GM12864 (cell line): ENCODE results near the gene CLVS2.
A peak's percentile ranks its signal among the peaks of the same experiment; 100 is the strongest.

ENCODE experiments used
- DNase-seq: peaks from one replicate; pipeline ENCODE4 v3.0.0-alpha.2; 2011; ENCODE audit warnings: low read depth
- H3K4me3 ChIP-seq: 2 replicates; pipeline ENCODE4 v1.5.1; 2011; ENCODE audit warnings: mild to moderate bottlenecking, low read depth, low read length, control low read depth
- TF ChIP-seq, protein P1 (sequence below): IDR thresholded peaks from 2 replicates; pipeline ENCODE4 v1.5.1; 2011; ENCODE audit warnings: low read depth, mild to moderate bottlenecking, moderate library complexity, low read length, control low read depth, inconsistent platforms; ENCODE audit errors: missing control alignments

CLVS2 gene, protein sequence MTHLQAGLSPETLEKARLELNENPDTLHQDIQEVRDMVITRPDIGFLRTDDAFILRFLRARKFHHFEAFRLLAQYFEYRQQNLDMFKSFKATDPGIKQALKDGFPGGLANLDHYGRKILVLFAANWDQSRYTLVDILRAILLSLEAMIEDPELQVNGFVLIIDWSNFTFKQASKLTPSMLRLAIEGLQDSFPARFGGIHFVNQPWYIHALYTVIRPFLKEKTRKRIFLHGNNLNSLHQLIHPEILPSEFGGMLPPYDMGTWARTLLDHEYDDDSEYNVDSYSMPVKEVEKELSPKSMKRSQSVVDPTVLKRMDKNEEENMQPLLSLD

DNA sequence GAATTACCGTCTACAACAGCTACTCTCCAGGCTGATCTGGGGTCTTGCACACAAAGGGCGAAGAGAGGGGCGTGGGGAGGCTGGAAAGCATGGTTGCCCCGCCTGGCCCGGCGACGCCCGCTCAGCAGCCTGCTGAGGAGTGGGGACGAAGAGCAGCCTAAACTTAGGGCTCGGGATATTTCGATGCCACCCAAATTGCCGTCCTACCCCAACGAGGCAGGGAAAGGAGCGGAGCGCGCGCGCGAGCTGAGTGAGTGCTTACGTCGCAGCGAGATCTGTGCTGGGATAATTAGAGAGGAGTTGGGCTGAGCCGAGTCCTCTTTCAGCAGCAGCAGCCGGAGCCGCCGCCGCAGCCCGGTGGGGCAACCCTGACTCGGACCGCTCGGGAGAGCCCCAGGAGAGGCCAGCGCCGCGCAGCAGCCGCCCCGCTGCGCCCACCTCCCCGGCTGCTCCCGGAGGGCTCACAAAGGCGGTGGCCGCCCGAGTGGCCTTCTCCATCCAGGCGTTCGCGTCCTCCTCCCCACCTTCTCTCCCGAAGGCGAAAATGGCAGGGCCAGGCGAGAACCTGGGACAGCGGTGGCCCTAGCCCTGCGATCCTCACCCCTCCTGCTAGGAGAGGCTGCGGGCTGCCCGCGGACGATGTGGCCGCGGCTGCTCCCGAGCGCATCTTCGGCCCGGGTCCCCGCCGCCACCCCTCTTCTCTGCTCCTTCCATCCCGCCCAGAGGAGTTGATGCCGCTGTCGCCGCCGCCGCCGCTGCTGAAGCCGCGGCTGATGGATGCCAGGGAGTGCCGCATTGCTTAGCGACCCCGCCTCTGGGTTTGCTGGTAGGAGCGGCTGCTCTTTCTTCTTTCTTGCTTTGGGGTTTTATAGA, at the start of gene CLVS2:
CLVS2 (plus strand) TSS at position 315 of the 873 bp plus-strand sequence. CDS start 1,543 bp downstream, outside the sequence.
- TF ChIP-seq, protein P1, sequence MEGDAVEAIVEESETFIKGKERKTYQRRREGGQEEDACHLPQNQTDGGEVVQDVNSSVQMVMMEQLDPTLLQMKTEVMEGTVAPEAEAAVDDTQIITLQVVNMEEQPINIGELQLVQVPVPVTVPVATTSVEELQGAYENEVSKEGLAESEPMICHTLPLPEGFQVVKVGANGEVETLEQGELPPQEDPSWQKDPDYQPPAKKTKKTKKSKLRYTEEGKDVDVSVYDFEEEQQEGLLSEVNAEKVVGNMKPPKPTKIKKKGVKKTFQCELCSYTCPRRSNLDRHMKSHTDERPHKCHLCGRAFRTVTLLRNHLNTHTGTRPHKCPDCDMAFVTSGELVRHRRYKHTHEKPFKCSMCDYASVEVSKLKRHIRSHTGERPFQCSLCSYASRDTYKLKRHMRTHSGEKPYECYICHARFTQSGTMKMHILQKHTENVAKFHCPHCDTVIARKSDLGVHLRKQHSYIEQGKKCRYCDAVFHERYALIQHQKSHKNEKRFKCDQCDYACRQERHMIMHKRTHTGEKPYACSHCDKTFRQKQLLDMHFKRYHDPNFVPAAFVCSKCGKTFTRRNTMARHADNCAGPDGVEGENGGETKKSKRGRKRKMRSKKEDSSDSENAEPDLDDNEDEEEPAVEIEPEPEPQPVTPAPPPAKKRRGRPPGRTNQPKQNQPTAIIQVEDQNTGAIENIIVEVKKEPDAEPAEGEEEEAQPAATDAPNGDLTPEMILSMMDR, result no peak
- H3K4me3 ChIP-seq, result no peak within 1 kb of the TSS
- DNase-seq, result no peak

DNA sequence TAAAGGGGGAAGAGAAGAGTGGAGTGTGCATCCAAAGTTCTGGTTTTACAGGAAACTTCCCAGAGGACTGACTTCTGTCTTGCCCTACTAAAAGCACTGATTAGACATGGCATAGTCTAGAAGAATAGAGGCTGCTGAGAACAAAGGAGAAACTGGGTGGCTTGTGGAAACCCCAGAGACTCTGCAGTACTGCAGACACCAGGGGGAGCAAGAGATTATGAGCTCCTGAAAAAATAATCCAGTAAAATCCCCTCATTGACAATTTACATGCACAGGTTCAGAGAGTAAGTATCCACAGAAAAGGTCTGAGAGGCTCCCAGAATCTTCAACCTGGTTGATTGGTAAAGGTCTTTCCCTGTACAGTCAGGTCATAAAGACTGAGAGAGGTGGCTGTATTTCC, 48.7 kb upstream of the CLVS2 start:
- TF ChIP-seq, protein P1, result peak; percentile 43
- no peak for DNase-seq
- H3K4me3 ChIP-seq, result no peak overlapping the region

DNA sequence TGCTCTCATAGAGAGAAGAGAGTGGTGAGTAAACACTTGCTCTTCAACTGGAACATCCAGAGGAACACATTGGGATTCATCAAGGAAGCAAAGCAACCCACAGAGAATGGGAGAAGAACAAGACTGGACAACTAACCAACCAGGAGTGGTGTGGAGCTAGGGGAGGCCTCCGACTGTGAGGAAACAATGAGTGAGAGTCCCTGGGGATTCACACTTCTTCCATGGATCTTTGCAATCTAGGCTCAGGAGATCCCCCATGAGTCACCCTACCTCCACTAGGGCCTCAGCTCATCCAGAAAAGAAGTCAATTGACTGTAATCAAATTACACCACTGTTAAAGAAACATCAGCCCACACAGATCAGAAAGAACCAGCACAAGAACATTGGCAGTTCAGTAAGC, 42.3 kb upstream of the CLVS2 start:
- DNase-seq, result no peak
- TF ChIP-seq, protein P1, result no peak

DNA sequence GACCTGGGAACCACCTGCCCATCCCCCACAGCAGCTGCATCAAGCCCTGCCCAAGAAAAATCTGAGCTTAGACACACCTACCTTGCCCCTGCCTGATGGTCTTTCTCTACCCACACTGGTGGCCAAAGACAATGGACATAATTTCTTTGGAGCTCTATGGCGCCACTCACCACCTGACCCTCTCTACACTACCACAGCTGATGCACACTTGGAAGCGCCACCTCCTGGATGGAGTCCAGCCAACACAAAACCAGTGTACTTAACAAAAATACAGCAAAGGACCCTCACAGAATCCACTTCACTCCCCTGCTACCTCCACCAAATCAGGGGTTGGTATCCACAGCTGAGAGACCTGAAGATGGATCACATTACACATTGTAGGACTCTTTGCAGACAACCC, 39.7 kb upstream of the CLVS2 start:
- TF ChIP-seq, protein P1, result peak; percentile 8
- no peak for DNase-seq
- no peak overlapping the region for H3K4me3 ChIP-seq

More for the DNA sequence above, 42.3 kb upstream of the CLVS2 start:
- no peak overlapping the region for H3K4me3 ChIP-seq

DNA sequence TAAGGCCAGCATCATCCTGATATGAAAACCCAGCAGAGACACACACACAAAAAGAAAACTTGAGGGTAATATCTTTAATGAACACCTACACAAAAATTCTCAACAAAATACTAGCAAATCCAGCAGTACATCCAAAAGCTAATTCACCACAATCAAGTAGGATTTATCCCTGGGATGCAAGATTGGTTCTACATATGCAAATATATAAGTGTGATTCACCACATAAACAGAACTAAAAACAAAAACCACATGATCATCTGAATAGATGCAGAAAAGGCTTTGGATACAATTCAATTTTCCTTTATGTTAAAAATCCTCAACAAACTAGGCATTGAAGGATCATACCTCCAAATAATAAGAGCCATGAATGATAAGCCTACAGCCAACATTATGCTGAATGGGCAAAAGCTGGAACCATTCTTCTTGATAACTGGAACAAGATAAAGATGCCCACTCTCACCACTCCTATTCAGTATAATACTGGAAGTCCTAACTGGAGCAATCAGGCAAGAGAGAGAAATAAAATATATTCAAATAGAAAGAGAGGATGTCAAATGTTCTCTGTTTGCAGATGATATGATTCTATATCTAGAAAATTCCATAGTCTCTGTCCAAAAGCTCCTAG, 33.9 kb upstream of the CLVS2 start:
- no peak for DNase-seq
- TF ChIP-seq, protein P1, result no peak
- H3K4me3 ChIP-seq, result no peak overlapping the region

DNA sequence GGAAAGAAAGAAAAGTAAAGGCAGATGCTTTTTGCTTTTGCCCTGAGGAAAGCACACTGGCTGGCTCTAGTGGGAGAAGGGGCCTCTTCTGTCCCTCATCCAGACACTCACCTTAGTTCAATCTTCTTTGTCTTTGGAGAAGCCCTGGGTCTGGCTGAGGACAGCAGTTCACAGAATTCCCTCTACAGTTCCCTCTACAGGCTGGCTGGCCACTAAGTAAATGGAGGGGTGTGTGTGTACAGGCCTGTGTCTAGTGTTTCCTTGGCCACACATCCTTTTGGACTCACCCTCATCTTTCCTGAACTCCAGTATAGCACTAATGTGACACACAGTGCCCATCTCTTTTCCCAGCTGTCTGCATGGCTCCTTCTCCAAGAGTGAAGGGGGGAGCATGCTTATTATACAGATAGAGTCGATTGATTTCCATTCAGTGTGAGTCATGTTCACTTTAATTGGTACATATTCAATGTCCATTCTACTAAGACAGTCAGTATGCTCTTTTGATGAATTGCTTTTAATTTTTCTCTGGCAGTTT, 26.0 kb upstream of the CLVS2 start:
- TF ChIP-seq, protein P1, result no peak
- H3K4me3 ChIP-seq, result no peak overlapping the region
- no peak for DNase-seq
